Measurements from ENCODE around the gene PELI3.
A peak's percentile ranks its signal among the peaks of the same experiment; 100 is the strongest.

PELI3 gene

DNA sequence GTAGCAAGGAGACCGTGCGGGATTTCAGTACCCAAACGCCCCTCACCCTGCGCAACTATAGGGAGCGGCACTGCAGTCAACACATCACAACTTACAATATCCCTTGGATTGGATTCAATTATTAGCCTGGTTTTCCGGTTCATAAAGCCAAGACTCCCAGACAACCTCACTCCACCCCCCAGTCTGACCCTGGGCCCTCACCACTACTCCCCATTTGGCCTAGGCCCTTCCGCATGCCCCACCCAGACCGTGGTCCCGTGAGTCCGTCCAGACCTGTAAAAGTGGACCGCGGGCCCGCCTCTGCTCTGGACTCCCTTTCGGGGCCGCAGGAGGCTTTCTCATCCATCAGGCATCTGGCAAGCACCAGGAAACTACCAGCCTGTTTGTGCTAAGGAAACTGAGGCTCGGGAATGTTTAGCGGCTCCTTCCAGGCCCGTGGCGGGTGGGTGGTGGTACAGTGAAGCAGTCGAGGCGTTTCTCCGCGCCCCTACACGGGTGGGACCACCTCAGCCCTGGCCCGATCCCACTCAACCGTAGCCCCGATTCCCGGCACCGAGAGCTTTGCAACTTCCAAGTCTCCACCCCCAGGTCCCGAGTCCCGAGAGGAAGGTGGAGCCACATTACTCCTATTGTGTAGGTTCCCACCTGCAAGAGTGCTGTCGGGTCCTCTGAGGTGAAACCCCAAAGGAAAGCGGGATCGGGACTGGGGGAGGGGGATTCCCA is 12.8 kb downstream of the PELI3 start:
- DNase-seq (ENCODE audit: low read depth in 2 of 2): peak; percentile 50 to 54
- TF ChIP-seq, protein P1, sequence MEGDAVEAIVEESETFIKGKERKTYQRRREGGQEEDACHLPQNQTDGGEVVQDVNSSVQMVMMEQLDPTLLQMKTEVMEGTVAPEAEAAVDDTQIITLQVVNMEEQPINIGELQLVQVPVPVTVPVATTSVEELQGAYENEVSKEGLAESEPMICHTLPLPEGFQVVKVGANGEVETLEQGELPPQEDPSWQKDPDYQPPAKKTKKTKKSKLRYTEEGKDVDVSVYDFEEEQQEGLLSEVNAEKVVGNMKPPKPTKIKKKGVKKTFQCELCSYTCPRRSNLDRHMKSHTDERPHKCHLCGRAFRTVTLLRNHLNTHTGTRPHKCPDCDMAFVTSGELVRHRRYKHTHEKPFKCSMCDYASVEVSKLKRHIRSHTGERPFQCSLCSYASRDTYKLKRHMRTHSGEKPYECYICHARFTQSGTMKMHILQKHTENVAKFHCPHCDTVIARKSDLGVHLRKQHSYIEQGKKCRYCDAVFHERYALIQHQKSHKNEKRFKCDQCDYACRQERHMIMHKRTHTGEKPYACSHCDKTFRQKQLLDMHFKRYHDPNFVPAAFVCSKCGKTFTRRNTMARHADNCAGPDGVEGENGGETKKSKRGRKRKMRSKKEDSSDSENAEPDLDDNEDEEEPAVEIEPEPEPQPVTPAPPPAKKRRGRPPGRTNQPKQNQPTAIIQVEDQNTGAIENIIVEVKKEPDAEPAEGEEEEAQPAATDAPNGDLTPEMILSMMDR (IDR thresholded peaks at IDR 0.05; ENCODE audit: low read depth, low read length): no peak
- H3K4me3 ChIP-seq (replicated peaks in 1 of 2; ENCODE audit: low read depth in 2 of 2, low read length in 2 of 2): peak overlapping the region; percentile 76 to 83

DNA sequence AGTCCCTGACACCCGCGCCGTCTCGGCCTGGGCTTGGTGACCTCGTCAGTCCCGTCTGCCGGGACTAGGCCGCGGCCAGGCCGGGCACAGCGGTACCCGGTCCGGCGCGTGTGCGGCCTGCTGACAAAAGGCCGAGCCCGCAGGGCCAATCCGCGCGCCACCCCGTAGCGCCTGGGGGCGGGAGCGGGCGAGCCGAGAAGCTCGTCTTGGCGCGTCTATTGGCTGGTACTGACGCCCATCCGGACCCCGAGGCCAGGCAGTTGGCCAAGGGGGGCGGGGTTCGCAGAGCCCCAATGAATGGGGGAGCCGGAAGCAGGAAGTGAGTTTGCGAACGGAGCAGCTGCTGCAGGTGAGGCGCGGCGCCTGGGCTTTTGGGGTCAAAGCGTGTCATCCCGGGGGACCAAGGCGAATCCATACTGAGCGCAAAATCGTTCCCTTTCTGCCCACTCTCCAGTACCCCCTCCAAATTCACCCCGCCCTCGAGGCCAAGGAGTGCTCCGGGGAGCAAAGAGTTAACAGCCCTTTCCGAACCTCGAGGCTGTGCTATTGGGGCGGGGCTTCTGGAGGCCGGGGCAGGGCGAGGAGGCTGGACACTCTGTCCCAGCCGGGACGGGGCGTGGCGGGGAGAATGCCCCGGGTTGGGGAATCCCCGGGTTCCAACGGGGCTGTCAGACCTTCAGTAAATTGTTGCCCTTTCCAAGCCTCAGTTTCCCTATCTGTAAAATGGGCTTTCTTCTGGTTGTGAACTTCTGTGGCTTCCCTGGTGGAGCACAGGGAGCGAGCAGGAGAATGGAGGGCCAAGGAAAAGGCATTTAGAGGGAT is 13.6 kb downstream of the PELI3 start, which contains the start of gene DPP3:
DPP3 (plus strand) TSS at position 318 of the 822 bp plus-strand sequence. CDS start 1,767 bp downstream, outside the sequence.
- peak; percentile 97 to 98 for DNase-seq (ENCODE audit: low read depth in 2 of 2)
- TF ChIP-seq, protein P1 (IDR thresholded peaks at IDR 0.05; ENCODE audit: low read depth, low read length): no peak
- H3K4me3 ChIP-seq (replicated peaks in 1 of 2; ENCODE audit: low read depth in 2 of 2, low read length in 2 of 2): peak within 1 kb of the TSS; percentile 76 to 83

DNA sequence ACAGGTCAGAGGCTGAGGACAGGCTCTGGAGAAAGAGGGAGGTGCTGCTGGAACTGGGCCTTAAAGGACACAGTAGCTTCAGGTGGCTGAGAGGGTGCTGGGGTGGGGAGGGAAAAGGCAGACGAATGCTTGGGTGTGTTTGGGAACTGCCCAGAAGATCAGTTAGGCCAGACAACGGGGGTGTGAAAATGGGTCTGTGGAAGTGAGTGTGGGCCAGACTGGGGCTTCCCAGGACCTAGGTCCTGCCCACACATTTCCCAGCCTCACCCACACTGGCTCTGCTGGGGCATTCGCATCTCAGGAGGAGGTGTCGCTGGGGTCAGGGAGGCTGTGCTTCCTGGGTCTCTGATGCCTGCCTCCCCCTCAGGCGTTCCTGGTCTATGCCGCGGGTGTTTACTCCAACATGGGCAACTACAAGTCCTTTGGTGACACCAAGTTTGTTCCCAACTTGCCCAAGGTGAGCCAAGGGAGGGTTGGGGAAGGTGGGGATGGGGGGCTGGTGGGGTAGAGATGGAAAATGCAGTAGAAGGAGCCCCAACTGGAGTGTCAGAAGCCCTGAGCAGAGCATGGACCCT is 18.2 kb downstream of the PELI3 start:
- no peak for DNase-seq (ENCODE audit: low read depth in 2 of 2)
- no peak overlapping the region for H3K4me3 ChIP-seq (replicated peaks in 1 of 2; ENCODE audit: low read depth in 2 of 2, low read length in 2 of 2)
- TF ChIP-seq, protein P1 (IDR thresholded peaks at IDR 0.05; ENCODE audit: low read depth, low read length): no peak

DNA sequence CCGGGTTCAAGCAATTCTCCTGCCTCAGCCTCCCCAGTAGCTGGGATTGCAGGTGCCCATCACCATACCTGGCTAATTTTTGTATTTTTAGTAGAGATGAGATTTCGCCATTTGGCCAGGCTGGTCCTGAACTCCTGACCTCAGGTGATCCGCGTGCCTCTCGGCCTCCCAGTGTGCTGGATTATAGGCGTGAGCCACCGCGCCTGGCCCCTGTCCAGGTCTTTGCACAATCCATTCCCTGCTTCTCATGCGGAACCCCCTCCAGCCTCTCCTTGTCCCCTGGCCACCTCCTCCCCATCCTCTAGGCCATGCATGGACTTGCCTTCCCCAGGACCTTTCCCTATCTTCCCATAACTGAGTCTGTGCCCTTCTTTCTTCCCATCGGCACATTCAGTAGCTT is 22.3 kb downstream of the PELI3 start:
- TF ChIP-seq, protein P1 (IDR thresholded peaks at IDR 0.05; ENCODE audit: low read depth, low read length): no peak
- no peak overlapping the region for H3K4me3 ChIP-seq (replicated peaks in 1 of 2; ENCODE audit: low read depth in 2 of 2, low read length in 2 of 2)
- no peak for DNase-seq (ENCODE audit: low read depth in 2 of 2)

DNA sequence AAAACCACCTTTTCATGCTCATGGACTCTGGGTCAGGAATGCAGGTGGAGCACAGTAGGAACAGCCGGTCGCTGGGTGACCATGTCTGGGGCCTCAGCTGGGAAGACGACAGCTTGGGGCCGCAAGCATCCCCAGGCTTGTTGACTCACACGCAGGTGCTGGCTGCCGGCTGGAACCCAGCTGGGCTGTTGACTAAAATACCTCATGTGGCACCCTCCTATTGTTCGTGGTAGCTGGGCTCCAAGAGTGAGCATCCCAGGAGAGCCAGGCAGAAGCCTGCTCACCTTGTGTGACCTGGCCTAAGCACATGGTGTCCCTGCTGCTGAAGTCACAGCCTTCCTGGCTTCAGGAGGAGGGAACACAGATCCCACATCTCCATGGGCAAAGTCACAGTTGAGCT is 22.9 kb downstream of the PELI3 start:
- no peak overlapping the region for H3K4me3 ChIP-seq (replicated peaks in 1 of 2; ENCODE audit: low read depth in 2 of 2, low read length in 2 of 2)
- TF ChIP-seq, protein P1 (IDR thresholded peaks at IDR 0.05; ENCODE audit: low read depth, low read length): no peak
- peak in 1 of 2 donors; percentile 25 for DNase-seq (ENCODE audit: low read depth in 2 of 2)

DNA sequence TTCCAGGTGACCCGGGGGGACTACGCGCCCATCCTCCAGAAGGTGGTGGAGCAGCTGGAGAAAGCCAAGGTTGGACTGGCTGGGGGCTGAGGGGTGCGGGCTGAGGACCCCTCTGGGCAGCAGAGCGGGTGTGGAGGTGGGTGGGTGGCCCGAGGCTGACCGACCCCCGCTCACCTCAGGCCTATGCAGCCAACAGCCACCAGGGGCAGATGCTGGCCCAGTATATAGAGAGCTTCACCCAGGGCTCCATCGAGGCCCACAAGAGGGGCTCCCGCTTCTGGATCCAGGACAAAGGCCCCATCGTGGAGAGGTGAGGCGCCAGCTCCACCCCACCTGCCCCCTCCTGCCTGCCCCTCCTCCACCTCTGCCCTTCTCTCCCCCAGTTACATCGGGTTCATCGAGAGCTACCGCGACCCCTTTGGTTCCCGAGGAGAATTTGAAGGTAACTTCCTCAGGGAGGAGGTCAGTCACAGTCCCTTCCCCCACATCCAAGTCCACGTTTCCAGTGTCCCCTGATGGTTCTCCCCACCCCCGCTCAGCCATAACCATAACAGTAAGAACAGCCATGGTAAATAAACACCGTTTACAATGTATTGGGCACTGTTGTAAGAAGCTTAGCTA is 24.7 kb downstream of the PELI3 start:
- H3K4me3 ChIP-seq (replicated peaks in 1 of 2; ENCODE audit: low read depth in 2 of 2, low read length in 2 of 2): no peak overlapping the region
- TF ChIP-seq, protein P1 (IDR thresholded peaks at IDR 0.05; ENCODE audit: low read depth, low read length): peak; percentile 56
- no peak for DNase-seq (ENCODE audit: low read depth in 2 of 2)

Measured in cardiac fibroblast (primary cell).